PC-9 (cell line): ENCODE results near the gene SOCS4. TPM values are rescaled to one million over a fixed set of nuclear protein-coding genes. Genes with fewer than 3 reads are reported as not detected.

ENCODE experiments used
- BruUV-seq: library from RNA; stranded (reverse); fragments of 400-500 nt; replicated peaks from 2 replicates; lab custom pipeline; 2021; lab: Mats Ljungman, UMichigan
- CTCF ChIA-PET: fragments of 300-600 bp; sonication (Branson Sonifier 250); formaldehyde crosslinking; loops from one replicate; lab custom pipeline; 2022; ENCODE audit warnings: antibody characterized with exemption; lab: Charles Lee
- POLR2A ChIA-PET: fragments of 300-600 bp; sonication (Branson Sonifier 250); formaldehyde crosslinking; loops from one replicate; lab custom pipeline; 2022; ENCODE audit warnings: antibody characterized with exemption; ENCODE audit not compliant: unreplicated experiment; lab: Charles Lee
- DNase-seq, 2 experiments: peaks; one replicate each; pipeline versions ENCODE4 v3.0.0 to v3.0.0-alpha.2; 2015 to 2022; ENCODE audit warnings: mixed read lengths in 1 of 2
- H2AFZ ChIP-seq: fragments of 200-600 bp; sonication (generic); 2 replicates; pipeline ENCODE4 v1.8.1; 2017; ENCODE audit warnings: antibody characterized with exemption
- H3F3A ChIP-seq: fragments of 200-600 bp; sonication (generic); 2 replicates; pipeline ENCODE4 v1.8.1; 2017; ENCODE audit warnings: antibody characterized with exemption, mild to moderate bottlenecking, low read depth; ENCODE audit not compliant: insufficient read depth
- H3K27ac ChIP-seq: fragments of 200-600 bp; sonication (generic); 2 replicates; pipeline ENCODE4 v1.6.1; 2016; ENCODE audit warnings: mixed run types
- H3K27me3 ChIP-seq: fragments of 200-600 bp; sonication (generic); 2 replicates; pipeline ENCODE4 v1.6.1; 2016; ENCODE audit warnings: low read depth, mixed run types; ENCODE audit not compliant: insufficient read depth
- H3K36me3 ChIP-seq: fragments of 200-600 bp; sonication (generic); 2 replicates; pipeline ENCODE4 v1.6.1; 2016; ENCODE audit warnings: low read depth, mixed run types
- H3K4me1 ChIP-seq: fragments of 200-600 bp; sonication (generic); replicated peaks from 2 replicates; pipeline ENCODE4 v1.6.1; 2016; ENCODE audit warnings: mixed run types; ENCODE audit not compliant: insufficient read depth
- H3K4me2 ChIP-seq: fragments of 200-600 bp; sonication (generic); 2 replicates; pipeline ENCODE4 v1.6.1; 2017; ENCODE audit warnings: mixed run types
- H3K4me3 ChIP-seq: fragments of 200-600 bp; sonication (generic); 2 replicates; pipeline ENCODE4 v1.6.1; 2016; ENCODE audit warnings: mixed run types
- H3K79me2 ChIP-seq: fragments of 200-600 bp; sonication (generic); 2 replicates; pipeline ENCODE4 v1.6.1; 2017; ENCODE audit warnings: low read depth, mixed run types
- H3K9me2 ChIP-seq: fragments of 200-600 bp; sonication (generic); 2 replicates; pipeline ENCODE4 v1.8.1; 2017; ENCODE audit warnings: mild to moderate bottlenecking; ENCODE audit not compliant: insufficient read depth
- H3K9me3 ChIP-seq: fragments of 200-600 bp; sonication (generic); 2 replicates; pipeline ENCODE4 v1.8.1; 2016; ENCODE audit warnings: low read depth; ENCODE audit not compliant: insufficient read depth
- H4K20me1 ChIP-seq: fragments of 200-600 bp; sonication (generic); 2 replicates; pipeline ENCODE4 v1.8.1; 2017; ENCODE audit not compliant: insufficient read depth
- CTCF ChIP-seq: fragments of 200-600 bp; sonication (generic); conservative IDR thresholded peaks from 2 replicates; pipeline ENCODE4 v1.6.1; 2017; ENCODE audit warnings: mixed run types, antibody characterized with exemption, mild to moderate bottlenecking, moderate library complexity
- EZH2 ChIP-seq: fragments of 200-600 bp; sonication (generic); IDR thresholded peaks from 2 replicates; pipeline ENCODE4 v1.8.0; 2017; ENCODE audit warnings: antibody characterized with exemption, low read depth
- intact Hi-C: fragments of 100-400 bp; cut with micrococcal nuclease; formaldehyde crosslinking; loops from one replicate; pipeline ENCODE4 v1.10.0; 2022; ENCODE audit not compliant: unreplicated experiment
- total RNA-seq: library from RNA; stranded (reverse); gene quantifications from 2 replicates; pipeline ENCODE4 v1.2.3, GENCODE V29; 2021

The SOCS4 gene
- total RNA-seq, 1 experiment from 2014 or later: 25.3 TPM

GRCh38 chr14:55088356-55088755 lies 61.3 kb downstream of the SOCS4 start:
- no peak for DNase-seq
- POLR2A ChIA-PET: interaction anchor here (0.7 kb wide), 1 partner anchor 101 kb away, joined by 3 read pairs; no protein-coding TSS in a partner anchor
- intact Hi-C loops: no loop called here

GRCh38 chr14:55092341-55092740 lies 65.3 kb downstream of the SOCS4 start:
- no TSS peak for BruUV-seq
- H3K27me3 ChIP-seq: no peaks in the 10 kb centered on the region
- H3K27ac ChIP-seq: no peak overlapping the region
- H3K4me3 ChIP-seq: no peak overlapping the region
- no peaks in the 10 kb centered on the region for H3K9me2 ChIP-seq
- no peaks in the 10 kb centered on the region for H3K9me3 ChIP-seq
- peaks cover 31% of the 10 kb centered on the region for H3K4me1 ChIP-seq
- ChIA-PET CTCF (no interaction called here), POLR2A (no interaction called here)
- H3F3A ChIP-seq: peaks cover 18% of the 10 kb centered on the region; the same call in 1 of the 2 replicates
- H4K20me1 ChIP-seq: no peaks in the 10 kb centered on the region
- no peak for TF ChIP-seq EZH2
- no peak for TF ChIP-seq CTCF
- no peaks in the 10 kb centered on the region for H3K79me2 ChIP-seq
- H3K4me2 ChIP-seq: no peak overlapping the region
- no peak overlapping the region for H2AFZ ChIP-seq
- no peak for DNase-seq
- H3K36me3 ChIP-seq: no peaks in the 10 kb centered on the region
- intact Hi-C loops: no loop called here

More at GRCh38 chr14:55088356-55088755, 61.3 kb downstream of the SOCS4 start:
- Histone ChIP-seq H3F3A (no peaks in the 10 kb centered on the region), H3K4me3 (no peak overlapping the region), H3K36me3 (no peaks in the 10 kb centered on the region), H3K9me2 (no peaks in the 10 kb centered on the region), H3K27ac (no peak overlapping the region), H4K20me1 (no peaks in the 10 kb centered on the region), H3K4me2 (no peak overlapping the region), H2AFZ (no peak overlapping the region), H3K27me3 (no peaks in the 10 kb centered on the region), H3K79me2 (no peaks in the 10 kb centered on the region), H3K9me3 (no peaks in the 10 kb centered on the region; the same call in 1 of the 2 replicates), H3K4me1 (peaks cover 17% of the 10 kb centered on the region)
- CTCF ChIA-PET: no interaction called here
- no TSS peak for BruUV-seq
- no peak for TF ChIP-seq EZH2
- no peak for TF ChIP-seq CTCF

- Histone ChIP-seq H3K27ac (peak overlapping the region; percentile 21), H3K79me2 (no peaks in the 10 kb centered on the region), H2AFZ (no peak overlapping the region), H3K9me2 (no peaks in the 10 kb centered on the region), H3K4me3 (no peak overlapping the region), H3F3A (peaks cover 31% of the 10 kb centered on the region; the same call in 1 of the 2 replicates), H3K36me3 (no peaks in the 10 kb centered on the region), H3K9me3 (no peaks in the 10 kb centered on the region), H3K27me3 (no peaks in the 10 kb centered on the region), H3K4me1 (peaks cover 45% of the 10 kb centered on the region), H4K20me1 (no peaks in the 10 kb centered on the region), H3K4me2 (peak overlapping the region; percentile 27; the same call in 1 of the 2 replicates)
- CTCF ChIA-PET: interaction anchor here (0.7 to 1.1 kb wide), 2 partner anchors 38 to 276 kb away, joined by 3 to 5 read pairs; no protein-coding TSS in a partner anchor
- POLR2A ChIA-PET: interaction anchor here (0.9 kb wide), 1 partner anchor 18 kb away, joined by 8 read pairs; no protein-coding TSS in a partner anchor
- TF ChIP-seq EZH2 (no peak), CTCF (no peak)
- intact Hi-C loops: no loop called here
- BruUV-seq: no TSS peak
- peak in 1 of 2 experiments; percentile 70 for DNase-seq
These were observed 67.5 kb downstream of the SOCS4 start for GRCh38 chr14:55094292-55095157.
